Erythroblast (primary cell): ENCODE results near the gene ZNF385D.

Source experiments
- DNase-seq, 2 experiments: peaks; one replicate each; lab custom pipeline; 2025; lab: John Stamatoyannopoulos, UW
- GATA1 ChIP-seq: IDR thresholded peaks from 2 replicates; pipeline ENCODE4 v1.6.1; 2011; ENCODE audit warnings: low read depth, mild to moderate bottlenecking, control low read depth, low read length, moderate library complexity
- POLR2A ChIP-seq: IDR thresholded peaks from 2 replicates; pipeline ENCODE4 v1.6.1; 2011; ENCODE audit warnings: mild to moderate bottlenecking, low read length

ZNF385D gene

DNA sequence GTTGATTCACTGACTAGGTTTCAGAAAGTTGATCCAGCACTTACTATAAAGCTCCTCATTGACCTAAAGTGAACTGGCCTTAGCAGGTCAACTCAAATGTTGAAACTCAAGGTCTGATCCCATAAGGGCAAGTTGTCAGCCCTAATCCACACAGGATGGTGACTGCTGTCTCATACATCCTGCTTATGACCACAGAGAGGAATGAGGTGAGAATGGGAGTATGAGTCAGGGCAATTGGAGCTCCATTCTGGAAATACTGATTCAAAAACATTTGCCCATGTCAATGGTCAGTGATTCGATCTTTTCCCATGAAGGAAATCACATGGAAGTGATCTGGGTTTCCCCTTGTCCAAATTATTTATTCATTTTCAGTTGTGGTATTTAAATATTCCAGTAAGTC is 78.7 kb downstream of the ZNF385D start:
- no peak for DNase-seq
- no peak for TF ChIP-seq GATA1
- TF ChIP-seq POLR2A, result no peak

GRCh38 chr3:21670386-21670785 is 80.6 kb downstream of the ZNF385D start:
- no peak for TF ChIP-seq GATA1
- no peak for TF ChIP-seq POLR2A
- no peak for DNase-seq

DNA sequence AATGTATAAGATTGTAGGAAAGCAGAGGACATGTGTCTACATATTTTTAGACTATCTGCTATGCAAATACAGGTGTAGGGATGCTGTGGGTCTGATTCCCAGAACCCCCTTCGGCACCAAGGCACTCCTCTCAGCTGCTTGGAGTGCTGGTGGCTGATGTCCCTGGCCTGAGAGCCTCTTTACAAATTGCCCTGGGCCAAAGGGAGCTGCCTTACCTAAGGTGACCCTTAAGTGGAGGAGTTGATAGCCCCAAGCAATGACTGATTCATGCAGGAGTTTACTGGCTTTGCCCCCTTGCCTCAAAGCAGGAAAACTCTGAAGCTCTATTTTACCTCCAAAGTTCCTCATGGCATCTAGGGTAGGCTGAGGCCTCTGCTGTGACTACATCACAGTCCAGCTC is 83.0 kb downstream of the ZNF385D start:
- TF ChIP-seq GATA1, result no peak
- DNase-seq, result no peak

DNA sequence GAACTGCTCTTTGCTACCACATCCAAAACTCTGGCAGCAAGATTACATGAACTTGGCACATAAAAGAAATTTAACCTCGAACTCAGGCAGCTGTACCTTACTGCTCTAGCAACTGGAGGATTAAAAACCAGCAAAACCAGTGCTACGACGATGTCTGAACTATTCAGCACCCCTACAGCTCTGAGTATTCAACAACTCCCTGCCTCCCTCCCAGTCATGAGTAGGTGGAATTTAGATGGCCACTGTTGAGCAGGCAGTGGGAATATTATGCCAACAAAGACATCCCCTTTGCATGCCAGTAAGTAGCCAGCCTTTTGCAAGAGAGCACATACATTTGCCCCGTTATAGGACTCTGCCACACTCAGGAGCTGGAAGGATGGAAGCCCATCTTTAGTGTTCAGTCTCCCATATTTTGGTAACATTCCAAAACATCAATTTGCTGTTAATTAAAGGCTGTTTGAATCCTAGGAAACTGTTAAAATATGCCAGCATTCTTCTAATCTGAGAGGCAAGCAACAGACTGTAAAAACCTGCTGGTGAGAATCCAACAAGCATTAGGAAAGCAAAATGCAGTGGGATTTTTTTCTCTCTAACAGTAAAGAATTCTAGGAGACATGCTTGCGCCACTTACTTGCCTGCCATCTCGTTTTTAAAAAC is 85.4 kb downstream of the ZNF385D start:
- no peak for TF ChIP-seq POLR2A
- TF ChIP-seq GATA1, result no peak
- DNase-seq, result no peak

GRCh38 chr3:21664996-21665395 is 86.0 kb downstream of the ZNF385D start:
- TF ChIP-seq GATA1 (no peak), POLR2A (no peak)
- DNase-seq, result no peak

GRCh38 chr3:21662403-21662802 is 88.6 kb downstream of the ZNF385D start:
- no peak for DNase-seq
- TF ChIP-seq POLR2A (no peak), GATA1 (no peak)

DNA sequence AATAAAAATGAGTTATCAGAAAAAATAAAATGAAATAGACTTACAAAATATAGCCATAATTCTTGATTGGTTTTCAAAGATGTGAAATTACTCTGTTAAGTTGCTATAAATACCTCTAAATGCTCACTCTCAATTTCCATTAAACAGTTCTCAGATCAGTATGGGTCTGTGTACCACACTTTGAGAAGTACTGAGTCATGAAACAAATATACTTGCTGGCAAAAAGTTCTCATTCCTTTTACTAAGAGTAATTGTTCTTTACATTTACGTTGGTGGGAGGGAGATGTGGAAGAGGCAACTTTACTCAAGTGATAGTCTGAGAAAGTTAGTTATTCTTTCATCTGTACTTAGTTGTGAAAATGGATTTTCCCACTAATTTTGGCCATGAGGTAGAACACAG is 96.3 kb downstream of the ZNF385D start:
- no peak for DNase-seq
- TF ChIP-seq POLR2A, result no peak
- no peak for TF ChIP-seq GATA1

DNA sequence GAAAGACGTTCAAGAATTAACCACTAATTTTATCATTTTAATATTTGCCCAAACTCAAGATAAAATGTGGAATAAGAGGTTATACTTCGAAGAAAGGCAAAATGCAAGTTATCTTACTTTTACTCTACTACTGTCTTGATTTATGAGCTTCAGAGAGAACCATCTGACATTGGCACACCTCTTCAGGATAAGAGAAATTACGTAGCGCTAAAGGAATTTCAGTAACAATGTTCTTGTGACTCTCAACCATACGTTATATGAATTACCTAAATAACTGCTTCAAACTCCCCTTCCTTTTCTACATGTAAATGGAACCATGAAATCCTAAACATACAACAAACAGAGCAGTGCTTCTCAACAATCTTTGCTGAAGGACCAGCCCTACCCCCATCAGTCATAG is 96.8 kb downstream of the ZNF385D start:
- TF ChIP-seq GATA1 (no peak), POLR2A (no peak)
- no peak for DNase-seq

DNA sequence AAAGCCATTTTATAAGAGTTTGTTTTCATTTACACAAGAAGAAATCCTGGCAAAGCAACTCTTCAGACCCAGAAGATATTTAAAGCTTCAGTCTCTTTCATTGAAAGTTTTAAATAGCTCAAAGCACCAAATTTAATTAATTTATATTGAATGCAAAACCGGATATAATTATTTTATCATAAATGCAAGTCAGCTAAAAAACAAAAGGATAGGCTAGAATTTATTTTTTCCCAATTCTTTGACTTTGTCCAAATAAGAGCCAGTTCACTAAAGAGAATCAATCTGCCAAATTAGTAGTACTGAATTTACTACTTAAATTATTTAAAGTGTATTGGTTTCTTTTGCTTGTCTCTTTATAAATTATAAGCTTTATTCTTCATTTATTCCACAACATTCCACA is 101.5 kb downstream of the ZNF385D start:
- DNase-seq, result no peak
- TF ChIP-seq POLR2A (no peak), GATA1 (no peak)

DNA sequence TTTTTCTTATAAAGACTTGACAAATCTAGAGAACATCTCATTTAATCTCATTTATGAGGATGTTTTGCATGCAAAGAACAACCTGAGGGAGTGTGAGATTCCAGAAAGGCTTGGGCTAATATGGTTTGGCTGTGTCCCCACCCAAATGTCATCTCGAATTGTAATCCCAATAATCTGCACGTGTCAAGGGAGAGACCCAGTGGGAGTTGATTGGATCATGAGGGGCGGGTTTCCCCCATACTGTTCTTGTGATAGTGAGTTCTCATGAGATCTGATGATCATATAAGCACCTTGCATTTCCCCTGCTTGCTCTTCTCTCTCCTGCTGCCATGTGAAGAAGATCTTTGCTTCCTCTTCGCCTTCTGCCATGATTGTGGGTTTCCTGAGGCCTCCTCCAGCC is 103.0 kb downstream of the ZNF385D start:
- TF ChIP-seq POLR2A (no peak), GATA1 (no peak)
- DNase-seq, result no peak

- no peak for TF ChIP-seq GATA1
- TF ChIP-seq POLR2A, result no peak
- DNase-seq, result no peak
Observed at GRCh38 chr3:21645121-21645897, 105.7 kb downstream of the ZNF385D start.

- TF ChIP-seq GATA1, result no peak
- no peak for TF ChIP-seq POLR2A
- no peak for DNase-seq
Observed at GRCh38 chr3:21644268-21644667, 106.7 kb downstream of the ZNF385D start.

DNA sequence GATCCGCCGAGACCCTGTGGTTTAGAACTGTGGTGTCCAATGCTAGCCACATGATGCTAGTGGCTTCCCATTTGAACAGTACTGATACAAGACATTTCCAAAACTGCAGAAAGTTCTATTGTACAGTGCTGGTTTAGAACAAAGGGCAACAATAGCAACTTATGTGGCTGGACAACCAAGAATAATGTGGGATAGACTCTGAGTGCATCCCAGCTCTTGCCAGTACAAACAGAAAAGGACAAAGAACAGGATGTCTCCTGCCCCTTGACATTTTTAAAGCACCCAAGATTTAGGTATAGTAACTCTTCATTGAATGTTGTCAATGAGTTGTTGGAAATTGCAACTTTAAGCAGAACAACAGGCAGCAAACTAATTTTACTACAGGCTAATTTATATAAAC is 107.3 kb downstream of the ZNF385D start:
- DNase-seq, result no peak
- TF ChIP-seq GATA1 (no peak), POLR2A (no peak)

DNA sequence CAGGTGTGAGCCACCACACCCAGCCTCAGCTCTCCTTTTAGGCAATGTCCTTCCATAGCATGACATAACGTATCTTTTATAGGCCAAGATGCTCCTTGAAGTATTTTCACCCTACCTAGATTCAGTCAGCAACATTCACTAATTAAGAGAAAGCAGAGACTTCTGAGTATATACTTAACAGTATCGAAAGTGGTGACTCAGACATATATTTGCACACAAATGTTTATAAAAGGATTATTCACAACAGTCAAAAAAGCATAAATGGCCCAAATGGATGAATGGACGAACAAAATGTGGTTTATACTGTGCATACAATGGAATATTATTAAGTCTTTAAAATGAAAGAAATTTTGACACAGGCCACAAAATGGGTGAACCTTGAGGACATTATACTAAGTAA is 108.6 kb downstream of the ZNF385D start:
- DNase-seq, result no peak
- TF ChIP-seq POLR2A, result no peak
- no peak for TF ChIP-seq GATA1

DNA sequence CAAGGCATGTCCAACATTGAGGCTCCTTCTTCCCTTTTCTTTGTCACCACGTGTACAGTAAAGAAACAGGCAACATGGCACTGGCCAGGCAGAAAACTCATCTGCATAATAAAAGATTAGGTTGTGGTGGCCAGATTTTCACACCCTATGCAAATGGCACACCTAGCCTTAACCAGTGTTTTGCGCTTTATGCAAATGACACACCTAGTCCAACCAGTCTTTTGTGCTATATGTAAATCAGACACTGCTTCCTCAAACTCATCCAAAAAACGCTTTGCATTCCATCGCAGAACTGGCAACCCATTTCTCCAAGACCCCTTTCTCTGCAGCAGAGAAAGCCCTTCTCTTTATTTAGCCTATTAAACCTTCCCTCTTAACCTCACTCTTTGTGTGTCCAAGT is 109.1 kb downstream of the ZNF385D start:
- TF ChIP-seq GATA1, result no peak
- no peak for TF ChIP-seq POLR2A
- no peak for DNase-seq

DNA sequence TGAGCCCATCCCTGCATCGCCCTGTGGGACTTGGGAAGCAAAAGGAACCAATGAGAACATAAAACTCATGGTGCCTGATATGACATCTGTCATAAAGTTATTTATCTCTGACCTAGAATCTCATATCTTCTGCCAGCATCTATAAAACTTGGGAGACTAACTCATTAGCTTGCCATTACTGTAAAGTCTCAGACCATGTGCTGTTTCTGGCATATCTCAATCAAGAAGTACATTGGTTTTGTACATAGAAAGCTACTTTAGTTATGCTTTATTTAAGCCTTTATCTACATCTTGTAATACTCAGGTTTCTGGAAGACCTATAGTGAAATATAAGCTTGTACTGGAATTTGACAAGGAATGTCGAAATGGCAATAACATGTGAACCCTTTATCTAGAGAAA is 112.5 kb downstream of the ZNF385D start:
- DNase-seq, result no peak
- TF ChIP-seq POLR2A, result no peak
- TF ChIP-seq GATA1, result no peak
